ENCODE results near the gene OR6N1. TPM values are rescaled to one million over a fixed set of nuclear protein-coding genes. Genes with fewer than 3 reads are reported as not detected.

OR6N1 gene
- total RNA-seq, 1 experiment from 2014 or later = not detected

Other genes starting within 250 kb of the OR6N1 start
- gene OR6Y1, start 217.8 kb downstream of the OR6N1 start, total RNA-seq (2021; ENCODE audit: unreplicated experiment) = not detected
- not detected for gene OR6P1, start 201.6 kb downstream of the OR6N1 start, total RNA-seq (2021; ENCODE audit: unreplicated experiment)
- gene OR10X1, start 192.3 kb downstream of the OR6N1 start, total RNA-seq (2021; ENCODE audit: unreplicated experiment) = not detected
- gene OR10Z1, start 166.9 kb downstream of the OR6N1 start, total RNA-seq (2021; ENCODE audit: unreplicated experiment) = not detected
- not detected for gene SPTA1, start 85.5 kb downstream of the OR6N1 start, total RNA-seq (2021; ENCODE audit: unreplicated experiment)
- not detected for gene OR6K2, start 71.5 kb downstream of the OR6N1 start, total RNA-seq (2021; ENCODE audit: unreplicated experiment)
- not detected for gene OR6K3, start 51.5 kb downstream of the OR6N1 start, total RNA-seq (2021; ENCODE audit: unreplicated experiment)
- gene OR6K6, start 17.5 kb downstream of the OR6N1 start, total RNA-seq (2021; ENCODE audit: unreplicated experiment) = not detected
- gene OR6N2, start 9.0 kb upstream of the OR6N1 start, total RNA-seq (2021; ENCODE audit: unreplicated experiment) = not detected
- gene MNDA, start 59.2 kb upstream of the OR6N1 start, total RNA-seq (2021; ENCODE audit: unreplicated experiment) = not detected
- not detected for gene PYHIN1, start 159.4 kb upstream of the OR6N1 start, total RNA-seq (2021; ENCODE audit: unreplicated experiment)
- 1.6 TPM for gene IFI16, start 237.7 kb upstream of the OR6N1 start, total RNA-seq (2021; ENCODE audit: unreplicated experiment)